Activated T-cell treated with anti-CD3 and anti-CD28 coated beads, Interleukin-2, amount 50 U/mL, for 1 hour (primary cell): ENCODE measurements around the gene RPS8.
"Not testable (repeated sequence)": the region's sequence is repeated elsewhere in the genome, so short reads cannot be mapped to it uniquely, and the experiment has no call there.

Source experiments
- DNase-seq: peaks from one replicate; pipeline ENCODE4 v3.0.0-alpha.2; 2020

The RPS8 gene

DNA sequence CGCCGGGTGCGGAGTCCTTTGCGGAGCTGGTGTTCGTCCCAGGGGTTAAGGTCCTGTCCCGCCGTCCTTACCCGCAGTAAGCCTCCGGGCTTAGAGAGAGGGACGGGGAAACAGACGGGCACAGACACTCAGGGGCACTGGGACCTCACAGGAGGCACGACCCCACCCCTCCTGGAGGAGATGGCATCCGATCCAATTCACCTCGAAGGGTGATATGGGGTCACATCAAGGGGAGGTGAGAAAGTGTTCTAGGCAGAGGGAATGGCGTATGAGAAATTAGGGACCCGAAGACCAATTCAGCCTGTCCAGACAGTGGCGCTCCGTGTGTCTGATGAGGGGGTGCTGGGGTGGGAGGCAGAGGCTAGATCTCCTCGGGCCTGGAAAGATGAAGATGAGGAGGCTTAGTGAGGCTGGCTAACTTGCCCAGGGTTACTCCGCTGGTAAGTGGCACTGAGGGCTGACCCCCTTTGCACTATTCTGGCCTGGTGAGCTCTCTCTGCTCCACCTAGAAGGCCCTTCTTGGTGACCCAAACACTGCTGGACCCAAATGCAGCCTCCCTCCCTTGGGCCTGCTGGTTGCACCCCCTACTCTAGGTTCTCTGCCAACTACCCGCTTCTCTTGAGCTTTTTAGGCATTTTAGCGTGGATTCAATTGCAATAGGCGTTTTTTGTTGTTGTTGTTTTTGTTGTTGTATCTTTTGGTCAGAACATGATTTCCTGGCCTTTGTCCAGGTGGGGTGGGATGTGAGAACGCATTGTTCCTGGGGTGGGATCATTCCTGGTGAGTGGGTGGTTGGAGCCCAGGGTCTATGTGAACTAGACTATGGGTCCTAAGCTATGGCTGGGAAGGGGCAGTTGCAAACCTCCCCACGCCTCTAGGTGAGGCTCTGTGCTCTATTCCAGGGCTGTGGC, 45.2 kb downstream of the RPS8 start:
- DNase-seq = peak; percentile 26

DNA sequence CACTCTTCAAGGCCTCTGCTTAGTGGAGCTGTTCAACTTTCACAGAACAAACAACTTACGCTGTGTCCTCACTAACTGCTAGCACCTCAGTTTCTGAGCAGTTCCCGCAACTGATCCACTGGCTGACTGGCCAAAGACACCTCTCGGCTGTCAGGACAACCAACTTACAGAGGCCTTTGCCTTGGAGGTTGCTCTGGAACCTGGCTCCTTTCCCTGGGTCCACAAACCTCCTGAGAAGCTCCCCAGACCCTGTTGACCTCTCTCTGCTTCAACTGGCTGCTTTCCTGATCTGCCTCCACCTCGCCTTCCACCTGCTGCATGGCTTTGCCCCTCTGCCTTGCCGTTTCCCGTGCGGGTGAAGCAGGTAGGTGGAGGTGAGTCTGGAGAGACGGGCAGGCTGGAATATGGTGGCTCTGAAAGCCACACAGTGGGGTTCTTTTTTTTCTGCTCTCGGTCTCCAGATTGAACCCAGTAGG, 45.9 kb downstream of the RPS8 start:
- DNase-seq = no peak

DNA sequence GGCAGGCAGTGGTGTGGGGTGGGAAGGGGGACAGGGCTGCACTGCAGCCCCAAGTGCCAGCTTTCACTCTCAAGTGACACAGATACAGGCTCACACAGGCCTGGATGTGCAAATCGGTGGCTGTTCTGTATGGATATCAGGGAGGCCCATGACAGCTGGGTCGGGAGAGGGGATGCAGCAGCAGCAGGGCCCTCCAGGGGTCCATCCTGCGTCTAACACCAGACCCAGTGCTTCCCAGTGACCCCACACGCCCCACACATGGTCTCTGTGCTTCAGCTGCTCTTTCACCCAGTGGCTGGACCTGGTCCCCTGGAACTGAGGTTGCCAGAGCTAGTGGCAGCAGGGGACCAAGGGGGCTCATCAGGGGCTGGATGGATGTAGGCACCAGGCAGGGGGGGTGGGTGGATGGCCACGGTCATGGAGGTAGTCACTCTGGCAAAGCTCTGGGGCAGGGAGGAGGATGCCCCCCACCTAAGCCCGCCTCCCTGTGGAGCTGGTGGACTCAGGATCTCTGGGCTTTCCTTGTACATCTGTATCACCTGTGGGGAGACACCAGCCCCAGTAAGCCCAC, 46.9 kb downstream of the RPS8 start:
- no peak for DNase-seq

DNA sequence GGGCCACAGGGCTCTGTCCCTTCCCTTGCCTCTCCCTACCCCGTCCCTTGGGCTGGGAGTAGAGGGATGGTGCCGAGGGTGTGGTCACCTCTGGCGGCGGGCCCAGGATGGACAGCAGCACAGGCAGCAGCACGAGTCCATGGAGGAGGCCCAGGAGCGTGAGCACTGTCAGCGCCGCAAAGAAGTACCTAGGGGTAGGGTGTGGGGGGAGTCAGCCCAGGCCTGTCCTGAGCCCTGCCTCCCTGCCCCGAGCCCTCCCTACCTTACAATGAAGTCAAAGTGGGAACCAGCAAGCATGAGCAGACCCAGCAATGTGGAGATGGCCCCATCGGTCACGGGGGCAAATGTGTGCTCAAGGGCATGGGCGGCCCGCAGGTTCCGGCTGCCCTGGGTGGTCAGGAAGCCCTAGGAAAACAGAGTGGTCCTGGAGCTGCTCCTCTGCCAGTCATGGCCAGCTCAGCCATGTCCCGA, 47.7 kb downstream of the RPS8 start:
- no peak for DNase-seq

DNA sequence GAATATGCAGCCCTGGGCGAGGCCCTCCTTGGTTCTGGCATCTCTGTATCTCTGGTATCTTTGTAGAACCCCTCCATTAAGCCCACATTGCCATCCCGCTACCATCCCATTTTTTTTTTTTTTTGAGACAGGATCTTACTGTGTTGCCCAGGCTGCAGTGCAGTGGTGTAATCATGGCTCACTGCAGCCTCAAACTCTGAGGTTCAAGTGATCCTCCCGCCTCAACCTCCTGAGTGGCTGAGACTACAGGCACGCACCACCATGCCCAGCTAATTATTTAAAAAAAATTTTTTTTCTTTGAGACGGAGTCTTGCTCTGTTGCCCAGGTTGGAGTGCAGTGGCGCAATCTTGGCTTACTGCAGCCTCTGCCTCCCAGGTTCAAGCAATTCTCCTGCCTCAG, 49.1 kb downstream of the RPS8 start:
- not testable (repeated sequence) for DNase-seq

DNA sequence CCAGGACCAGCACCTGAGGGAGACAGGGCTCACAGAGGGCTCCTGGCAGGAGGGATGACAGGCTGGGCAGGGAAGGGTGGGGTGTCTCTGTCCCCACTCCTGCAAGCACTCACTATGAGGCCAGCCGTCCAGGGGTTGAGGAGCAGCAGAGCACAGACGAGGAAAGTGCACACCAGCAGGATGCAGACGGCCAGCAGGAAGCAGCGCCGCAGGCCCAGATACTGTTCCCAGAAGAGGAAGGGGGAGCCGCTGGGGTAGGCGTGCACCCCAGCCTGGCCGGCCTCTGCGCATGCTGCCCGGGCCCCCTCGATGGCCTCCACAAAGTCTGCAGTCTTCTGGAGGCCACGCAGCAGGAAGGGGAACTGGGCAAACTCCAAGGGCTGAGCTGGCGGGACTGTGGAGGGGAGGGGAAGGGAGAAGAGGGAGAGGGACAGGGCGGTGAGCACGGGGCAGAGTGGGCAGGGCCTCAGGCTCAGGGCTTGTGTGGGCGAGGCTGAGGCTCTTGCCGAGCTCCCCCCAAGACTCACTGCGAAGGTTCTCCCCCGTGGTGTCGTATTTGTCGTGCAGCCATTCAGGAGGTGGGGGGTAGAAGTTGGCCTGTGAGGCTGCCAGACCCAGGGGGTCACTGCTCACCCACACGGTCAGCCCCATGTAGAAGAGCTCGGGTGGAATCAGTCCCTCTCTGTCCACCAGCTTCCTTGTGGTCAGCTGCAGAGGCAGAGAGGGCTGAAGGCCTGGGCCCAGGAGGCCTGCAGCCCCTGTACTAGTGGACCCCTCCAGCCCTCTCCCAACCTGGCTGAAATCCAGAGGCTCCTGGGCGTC, 51.2 kb downstream of the RPS8 start:
- no peak for DNase-seq

DNA sequence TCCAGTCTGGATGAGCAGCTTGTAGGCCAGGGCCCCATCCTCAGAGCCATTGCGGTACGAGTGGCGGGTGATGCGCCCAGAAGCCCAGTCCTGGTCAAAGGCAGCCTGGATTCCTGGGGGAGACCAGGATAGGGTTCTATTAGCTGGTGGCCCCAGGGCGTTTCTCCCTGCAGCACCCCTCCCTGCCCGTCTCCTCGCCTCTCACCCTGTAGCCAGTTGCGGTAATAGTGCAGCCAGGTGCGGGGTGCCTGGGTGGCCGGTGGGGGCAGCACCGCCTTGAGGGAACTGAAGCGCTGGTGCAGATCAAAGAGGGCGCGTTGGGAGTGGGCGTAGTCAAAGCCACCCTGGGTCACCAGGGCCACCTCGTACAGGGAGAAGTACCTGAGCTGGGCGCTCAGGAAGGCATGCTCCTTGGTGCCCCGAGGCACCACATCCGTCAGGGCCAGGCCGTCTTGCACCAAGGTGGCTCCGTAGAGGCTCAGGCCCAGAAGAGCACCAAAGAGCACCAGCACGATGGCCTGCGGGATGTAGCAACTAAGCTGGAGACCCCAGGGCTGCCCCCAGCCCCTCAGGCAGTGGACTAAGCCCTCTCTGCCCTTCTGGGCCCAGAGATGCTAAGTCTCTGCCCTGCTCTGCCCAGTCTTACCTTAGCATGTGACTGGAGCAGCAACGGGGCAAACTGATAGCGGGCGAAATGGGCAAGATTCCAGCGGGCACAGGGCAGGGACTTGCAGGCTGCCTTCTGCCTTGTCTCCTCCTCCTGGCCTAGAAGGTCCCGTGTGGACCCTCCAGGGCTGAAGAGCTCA, 52.1 kb downstream of the RPS8 start:
- DNase-seq = no peak

DNA sequence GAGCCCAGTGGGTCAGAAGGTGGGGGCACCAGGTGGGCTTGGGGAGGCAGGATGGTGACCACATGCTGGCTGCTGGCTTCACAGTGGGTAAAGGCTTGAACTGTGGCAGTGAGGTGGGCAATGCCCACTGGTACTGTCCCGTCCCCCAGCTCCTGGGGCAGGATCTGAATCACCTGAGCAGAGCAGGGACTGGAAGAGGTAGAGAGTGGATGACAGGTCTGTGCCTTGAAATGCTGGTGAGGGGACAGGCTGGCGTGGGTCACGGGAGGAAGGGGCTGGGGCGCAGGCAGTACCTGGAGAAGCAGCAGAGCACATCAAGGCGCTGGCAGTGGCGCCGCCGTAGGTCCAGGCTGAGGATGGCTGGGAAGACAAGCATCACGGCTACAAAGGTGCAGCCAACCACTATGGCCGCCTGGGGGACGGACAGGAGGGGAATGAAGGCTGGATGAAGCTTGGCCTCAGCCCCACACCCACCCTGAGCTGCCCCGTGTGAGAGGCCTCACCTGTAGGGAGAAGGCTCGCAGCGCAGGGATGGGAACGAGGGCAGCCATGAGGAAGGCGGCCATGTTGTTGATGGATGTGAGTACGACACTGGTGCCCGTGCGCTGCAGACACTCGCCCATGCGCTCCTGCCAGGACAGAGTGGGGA, 52.8 kb downstream of the RPS8 start:
- no peak for DNase-seq
